GM19043 (cell line): ENCODE data around the gene SLC25A4.
A peak's percentile ranks its signal among the peaks of the same experiment; 100 is the strongest.
"Not testable (repeated sequence)": the region's sequence is repeated elsewhere in the genome, so short reads cannot be mapped to it uniquely, and the experiment has no call there.

Experiments
- ATAC-seq: cut with Tn5 transposase; IDR thresholded peaks from one replicate; pipeline ENCODE4 v1.9.1; 2021; ENCODE audit warnings: low read depth; ENCODE audit not compliant: unreplicated experiment

The SLC25A4 gene

GRCh38 chr4:185142912-185143600 lies at the start of gene SLC25A4:
Gene SLC25A4 (plus strand): TSS chr4:185143266. CDS start chr4:185143373, 107 bp downstream.
- peak; percentile 93 for ATAC-seq

- ATAC-seq: no peak
Measured at GRCh38 chr4:185093603-185094002, 49.5 kb upstream of the SLC25A4 start.

- ATAC-seq: no peak
Measured at GRCh38 chr4:185096032-185096653, 46.9 kb upstream of the SLC25A4 start.

- ATAC-seq: no peak
Measured at GRCh38 chr4:185098474-185098873, 44.6 kb upstream of the SLC25A4 start.

- no peak for ATAC-seq
Measured at GRCh38 chr4:185099024-185099682, 43.9 kb upstream of the SLC25A4 start.

- ATAC-seq: no peak
Measured at GRCh38 chr4:185099940-185100339, 43.1 kb upstream of the SLC25A4 start.

GRCh38 chr4:185100423-185100822 lies 42.6 kb upstream of the SLC25A4 start:
- ATAC-seq: no peak

GRCh38 chr4:185101354-185101890 lies 41.6 kb upstream of the SLC25A4 start:
- ATAC-seq: no peak

GRCh38 chr4:185104733-185105132 lies 38.3 kb upstream of the SLC25A4 start:
- ATAC-seq: no peak

- no peak for ATAC-seq
Measured at GRCh38 chr4:185106353-185106752, 36.7 kb upstream of the SLC25A4 start.

GRCh38 chr4:185107574-185107973 lies 35.5 kb upstream of the SLC25A4 start:
- not testable (repeated sequence) for ATAC-seq

GRCh38 chr4:185108185-185108584 lies 34.9 kb upstream of the SLC25A4 start:
- no peak for ATAC-seq

- ATAC-seq: no peak
Measured at GRCh38 chr4:185108669-185109068, 34.4 kb upstream of the SLC25A4 start.

- no peak for ATAC-seq
Measured at GRCh38 chr4:185109736-185110135, 33.3 kb upstream of the SLC25A4 start.

GRCh38 chr4:185110375-185110823 lies 32.7 kb upstream of the SLC25A4 start:
- ATAC-seq: no peak

- ATAC-seq: no peak
Measured at GRCh38 chr4:185112104-185112503, 31.0 kb upstream of the SLC25A4 start.

GRCh38 chr4:185113340-185113739 lies 29.7 kb upstream of the SLC25A4 start:
- ATAC-seq: no peak

- no peak for ATAC-seq
Measured at GRCh38 chr4:185115827-185116232, 27.2 kb upstream of the SLC25A4 start.

- no peak for ATAC-seq
Measured at GRCh38 chr4:185117300-185117934, 25.6 kb upstream of the SLC25A4 start.

GRCh38 chr4:185118876-185119275 lies 24.2 kb upstream of the SLC25A4 start:
- no peak for ATAC-seq

GRCh38 chr4:185119467-185119866 lies 23.6 kb upstream of the SLC25A4 start:
- ATAC-seq: not testable (repeated sequence)
